SK-MEL-5 (cell line): ENCODE results near the gene HSPA8. TPM values are rescaled to one million over a fixed set of nuclear protein-coding genes. Genes with fewer than 3 reads are reported as not detected.
"Not testable (repeated sequence)": the region's sequence is repeated elsewhere in the genome, so short reads cannot be mapped to it uniquely, and the experiment has no call there.

Experiments used
- DNase-seq: peaks from one replicate; pipeline ENCODE4 v3.0.0-alpha.2; 2016; ENCODE audit warnings: low read depth, low spot score
- in situ Hi-C: cut with HindIII; loops from 2 replicates; pipeline ENCODE4 v1.10.0; 2016; ENCODE audit warnings: low sequenced_read_pairs, high pct_unique_total_duplicates, low pct_unique_long_range_greater_than_20kb
- polyA plus RNA-seq, 2 experiments: library from polyadenylated mRNA; depleted of rRNA; stranded (reverse); fragments of >200 nt; gene quantifications; 2 replicates each; pipeline ENCODE4 v1.2.3, GENCODE V29; 2015
- total RNA-seq: library from RNA; depleted of rRNA; stranded (reverse); fragments of >200 nt; shearing (Covaris generic); gene quantifications from 2 replicates; pipeline ENCODE4 v1.2.3, GENCODE V29; 2014; rRNA removed

HSPA8 gene
- total RNA-seq: 5,337 and 5,709 TPM in 2 replicates
- polyA plus RNA-seq (2015; cell fraction: cytosol; rRNA removed): 2,671 and 3,644 TPM in 2 replicates
- 1,833 and 2,507 TPM in 2 replicates for polyA plus RNA-seq (2015; cell fraction: nucleus; rRNA removed)

GRCh38 chr11:123061403-123062157 lies at the start of gene HSPA8:
Gene HSPA8 (minus strand): TSS chr11:123062136. CDS start chr11:123061324, 812 bp downstream.
- in situ Hi-C loops: no loop called here
- peak; percentile 74 for DNase-seq

GRCh38 chr11:123111465-123111864 lies 49.5 kb upstream of the HSPA8 start:
- in situ Hi-C loops: loop anchor here (25.0 kb wide), 1 partner anchor 151 kb away; no protein-coding TSS in a partner anchor
- DNase-seq: peak; percentile 62

GRCh38 chr11:123110397-123110796 lies 48.5 kb upstream of the HSPA8 start:
- DNase-seq: no peak
- in situ Hi-C loops: loop anchor here (25.0 kb wide), 1 partner anchor 152 kb away; no protein-coding TSS in a partner anchor

- in situ Hi-C loops: loop anchor here (25.0 kb wide), 1 partner anchor 154 kb away; no protein-coding TSS in a partner anchor
- DNase-seq: no peak
Measured at GRCh38 chr11:123107945-123108495, 46.1 kb upstream of the HSPA8 start.

- in situ Hi-C loops: loop anchor here (25.0 kb wide), 1 partner anchor 158 kb away; no protein-coding TSS in a partner anchor
- no peak for DNase-seq
Measured at GRCh38 chr11:123104697-123105096, 42.8 kb upstream of the HSPA8 start.

GRCh38 chr11:123103326-123103980 lies 41.5 kb upstream of the HSPA8 start:
- in situ Hi-C loops: loop anchor here (25.0 kb wide), 1 partner anchor 159 kb away; no protein-coding TSS in a partner anchor
- peak; percentile 71 for DNase-seq

- no peak for DNase-seq
- in situ Hi-C loops: loop anchor here (25.0 kb wide), 1 partner anchor 162 kb away; no protein-coding TSS in a partner anchor
Measured at GRCh38 chr11:123100379-123101085, 38.6 kb upstream of the HSPA8 start.

- no peak for DNase-seq
Measured at GRCh38 chr11:123098990-123099389, 37.1 kb upstream of the HSPA8 start.

GRCh38 chr11:123093739-123094138 lies 31.8 kb upstream of the HSPA8 start:
- DNase-seq: no peak
- in situ Hi-C loops: no loop called here

More at GRCh38 chr11:123098990-123099389, 37.1 kb upstream of the HSPA8 start:
- in situ Hi-C loops: no loop called here

GRCh38 chr11:123091506-123091905 lies 29.6 kb upstream of the HSPA8 start:
- no peak for DNase-seq
- in situ Hi-C loops: no loop called here

- in situ Hi-C loops, DNase-seq: not testable (repeated sequence)
Measured at GRCh38 chr11:123090168-123090567, 28.2 kb upstream of the HSPA8 start.

GRCh38 chr11:123088896-123089295 lies 27.0 kb upstream of the HSPA8 start:
- DNase-seq, in situ Hi-C loops: not testable (repeated sequence)

GRCh38 chr11:123087657-123088056 lies 25.7 kb upstream of the HSPA8 start:
- in situ Hi-C loops, DNase-seq: not testable (repeated sequence)

GRCh38 chr11:123086305-123086704 lies 24.4 kb upstream of the HSPA8 start:
- no peak for DNase-seq
- in situ Hi-C loops: no loop called here

- DNase-seq: no peak
- in situ Hi-C loops: no loop called here
Measured at GRCh38 chr11:123085497-123085896, 23.6 kb upstream of the HSPA8 start.

- no peak for DNase-seq
- in situ Hi-C loops: no loop called here
Measured at GRCh38 chr11:123084454-123084853, 22.5 kb upstream of the HSPA8 start.

GRCh38 chr11:123083623-123084029 lies 21.7 kb upstream of the HSPA8 start:
- in situ Hi-C loops: no loop called here
- peak; percentile 53 for DNase-seq
